HG02798 (cell line): ENCODE data around the gene ATIC.

ENCODE experiments used
- ATAC-seq: cut with Tn5 transposase; IDR thresholded peaks from one replicate; pipeline ENCODE4 v1.9.1; 2021; ENCODE audit warnings: mild to moderate bottlenecking; ENCODE audit not compliant: unreplicated experiment, poor library complexity

Gene ATIC

GRCh38 chr2:215314896-215315295, 3.0 kb downstream of the ATIC start:
- ATAC-seq = no peak

GRCh38 chr2:215315301-215315700, 3.4 kb downstream of the ATIC start:
- no peak for ATAC-seq

DNA sequence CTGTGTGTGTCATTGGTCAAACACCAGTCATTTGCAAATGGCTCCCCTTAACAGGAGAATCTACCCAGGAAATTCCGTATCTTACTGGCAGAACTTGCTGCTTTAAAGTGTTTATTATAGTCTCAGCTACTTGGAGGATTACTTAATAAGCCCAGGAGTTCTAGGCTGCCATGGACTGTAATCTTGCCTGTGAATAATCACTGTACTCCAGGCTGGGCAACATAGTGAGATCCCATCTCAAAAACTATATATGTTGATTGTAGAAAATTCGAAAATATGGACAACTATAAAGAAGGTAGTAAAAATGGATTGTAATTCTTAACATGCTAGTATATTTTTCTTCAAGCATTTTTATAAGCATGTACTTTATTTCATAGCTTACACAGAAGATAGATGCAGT, 4.5 kb downstream of the ATIC start:
- no peak for ATAC-seq

DNA sequence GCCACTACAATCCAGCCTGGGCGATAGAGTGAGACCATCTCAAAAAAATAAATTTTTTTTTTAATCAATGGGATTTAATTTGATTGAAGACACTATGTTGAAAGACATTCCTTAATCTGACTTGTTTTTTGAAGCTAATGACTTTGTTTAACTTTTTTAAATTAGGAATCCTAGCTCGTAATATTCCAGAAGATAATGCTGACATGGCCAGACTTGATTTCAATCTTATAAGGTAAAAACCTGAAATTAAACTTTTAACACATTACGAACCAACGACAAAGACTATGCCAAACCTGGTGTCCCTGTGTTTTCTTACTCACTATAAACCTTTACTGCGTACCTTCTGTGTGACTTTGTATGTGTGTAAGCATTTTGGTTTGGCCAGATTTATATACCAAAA, 7.6 kb downstream of the ATIC start:
- no peak for ATAC-seq

GRCh38 chr2:215320102-215320501, 8.2 kb downstream of the ATIC start:
- no peak for ATAC-seq

- ATAC-seq = no peak
Measured at GRCh38 chr2:215320679-215321078, 8.8 kb downstream of the ATIC start.

DNA sequence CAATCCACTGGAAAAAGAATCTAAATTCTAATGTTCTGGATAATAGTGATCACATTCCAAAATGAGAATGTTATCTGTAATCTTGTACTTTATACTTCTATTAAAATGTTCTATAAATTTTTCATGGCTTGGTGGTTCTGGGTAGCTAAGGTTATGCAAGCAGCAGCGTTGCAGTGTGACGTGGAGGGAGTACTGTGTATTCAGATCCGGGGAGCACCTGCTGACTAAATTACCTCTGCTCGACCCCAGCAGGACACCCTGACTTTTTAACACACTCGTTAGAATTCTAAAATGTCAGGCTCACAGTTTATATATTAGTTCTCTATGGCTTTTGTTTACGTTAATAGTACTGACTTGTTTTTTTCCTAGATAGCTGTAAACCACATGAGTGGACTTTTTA, 13.0 kb downstream of the ATIC start:
- no peak for ATAC-seq

DNA sequence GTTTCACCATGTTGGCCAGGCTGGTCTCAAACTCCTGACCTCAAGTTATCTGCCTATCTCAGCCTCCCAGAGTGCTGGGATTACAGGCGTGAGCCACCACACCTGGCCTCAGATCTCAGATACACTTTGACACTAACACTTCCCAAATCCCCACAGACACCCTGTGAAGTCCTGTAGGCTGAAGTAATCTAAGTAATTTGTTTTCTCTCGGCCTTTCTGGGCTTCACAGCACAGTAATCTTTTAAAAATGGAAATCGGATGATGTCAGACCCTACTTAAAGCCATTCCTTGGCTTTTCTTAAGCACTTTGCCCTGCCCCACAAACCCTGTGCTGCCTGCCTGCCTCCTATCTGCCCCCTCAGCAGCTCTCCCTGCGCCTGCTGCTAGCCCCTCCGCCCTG, 16.2 kb downstream of the ATIC start:
- no peak for ATAC-seq

GRCh38 chr2:215332872-215333595, 21.2 kb downstream of the ATIC start:
- peak; percentile 54 for ATAC-seq

DNA sequence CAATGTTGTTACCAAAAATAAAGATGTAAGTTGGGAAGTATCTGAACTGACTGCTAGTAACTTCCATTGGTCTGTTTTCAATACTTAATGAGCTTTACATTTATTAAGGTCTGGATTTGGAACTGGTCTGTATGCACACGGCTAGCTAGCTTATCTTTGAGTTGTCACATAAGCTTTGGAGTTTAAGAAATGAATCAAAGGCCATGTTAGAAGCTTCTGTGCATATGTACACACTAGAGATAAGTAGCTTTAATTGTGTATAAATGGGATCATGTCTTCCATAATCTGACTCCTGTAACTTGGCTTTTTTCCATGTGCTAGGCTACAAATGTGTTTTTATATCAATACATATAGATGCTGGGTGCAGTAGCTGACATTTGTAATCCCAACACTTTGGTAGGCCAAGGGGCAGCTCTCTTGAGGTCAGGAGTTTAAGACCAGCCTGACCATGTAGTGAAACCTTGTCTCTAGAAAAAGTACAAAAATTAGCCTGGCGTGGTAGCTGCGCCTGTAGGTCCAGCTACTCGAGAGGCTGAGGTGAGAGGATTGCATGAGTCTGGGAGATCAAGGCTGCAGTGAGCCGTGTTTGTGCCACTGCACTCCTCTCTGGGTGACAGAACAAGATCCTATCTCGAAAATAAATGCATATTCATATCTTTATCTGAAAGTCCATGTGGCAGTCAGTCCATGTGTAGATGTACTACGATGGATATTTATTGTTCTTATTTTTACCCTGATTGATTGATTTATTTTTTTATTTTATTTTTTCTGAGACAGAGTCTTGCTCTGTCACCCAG, 27.2 kb downstream of the ATIC start:
- no peak for ATAC-seq

DNA sequence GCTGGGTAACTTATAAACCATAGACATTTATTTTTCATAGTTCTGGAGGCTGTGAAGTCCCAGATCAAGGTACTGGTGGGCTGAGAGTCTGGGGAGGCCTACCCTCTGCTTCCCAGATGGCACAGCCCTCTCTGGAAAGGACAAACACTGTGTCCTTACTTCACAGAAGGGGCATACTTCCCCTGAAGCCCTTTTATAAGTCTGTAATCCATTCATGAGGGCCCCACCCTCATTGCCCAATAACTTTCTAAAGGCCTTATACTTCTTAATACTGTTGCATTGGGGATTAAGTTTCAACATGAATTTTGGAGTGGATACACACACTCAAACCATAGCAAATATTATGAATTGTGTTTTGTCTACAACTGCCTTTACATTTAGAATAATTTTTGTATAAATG, 36.0 kb downstream of the ATIC start:
- ATAC-seq = no peak

DNA sequence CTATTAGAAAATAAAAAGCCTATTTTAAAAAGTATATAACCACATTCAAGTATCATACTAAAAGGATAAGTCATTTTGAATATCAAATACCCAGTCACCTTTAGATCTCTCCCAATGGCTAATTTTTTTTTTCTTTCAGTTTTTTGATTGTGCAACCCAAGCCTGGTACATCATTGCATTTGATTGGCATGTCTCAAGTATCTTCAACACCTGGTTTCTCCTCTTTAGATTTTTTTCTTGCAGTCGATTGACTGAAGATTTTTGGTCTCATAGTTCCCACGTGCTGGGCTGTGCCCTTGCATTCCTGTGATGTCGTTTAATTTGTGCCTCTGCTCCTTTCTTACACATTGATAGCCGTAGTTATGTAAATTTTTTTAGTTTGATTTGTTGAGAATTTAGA, 40.7 kb downstream of the ATIC start:
- ATAC-seq = no peak

DNA sequence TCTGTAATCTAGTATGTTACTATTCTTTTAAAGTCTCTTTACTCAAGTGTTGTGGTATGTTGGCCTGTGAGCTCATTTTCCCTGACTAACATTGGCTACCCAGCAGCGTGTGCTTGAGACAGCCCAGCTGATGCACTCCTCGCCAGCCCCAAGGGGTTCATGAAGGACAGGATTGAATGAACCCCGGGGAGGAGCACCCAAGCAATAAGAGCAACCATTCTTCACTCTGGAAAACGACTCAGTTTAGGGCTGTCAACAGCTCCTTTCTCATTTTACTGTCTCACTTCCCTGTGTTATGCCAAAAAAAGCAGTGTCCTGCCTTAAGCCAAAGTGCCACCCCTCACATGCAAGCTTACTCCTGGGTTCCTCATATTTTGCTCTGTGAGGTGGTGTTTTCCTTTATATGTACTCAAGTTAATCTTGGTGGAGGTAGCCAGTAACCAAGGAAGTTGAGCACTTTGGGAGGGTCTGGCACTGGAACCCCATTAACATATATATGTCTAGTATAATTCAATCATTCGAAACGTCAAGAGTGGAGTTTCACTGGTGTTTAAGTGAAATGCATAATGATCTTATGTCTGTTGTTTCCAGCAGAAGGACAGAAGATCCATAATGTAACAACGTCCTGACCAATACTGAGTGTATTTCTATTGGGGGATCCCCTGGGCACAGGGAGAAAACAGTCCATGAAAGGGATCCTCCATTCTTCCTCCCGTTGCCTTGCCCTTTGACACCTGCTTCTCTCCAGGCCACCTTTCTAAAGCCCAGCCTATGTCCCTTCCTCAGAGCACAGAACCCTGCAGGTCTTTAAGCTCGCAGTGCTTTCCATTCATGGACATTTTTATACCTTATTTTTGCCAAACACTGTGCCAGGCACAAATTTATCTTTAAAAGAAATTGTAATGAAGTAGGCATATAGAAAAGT, 43.2 kb downstream of the ATIC start:
- no peak for ATAC-seq

GRCh38 chr2:215355801-215356200, 43.9 kb downstream of the ATIC start:
- no peak for ATAC-seq

DNA sequence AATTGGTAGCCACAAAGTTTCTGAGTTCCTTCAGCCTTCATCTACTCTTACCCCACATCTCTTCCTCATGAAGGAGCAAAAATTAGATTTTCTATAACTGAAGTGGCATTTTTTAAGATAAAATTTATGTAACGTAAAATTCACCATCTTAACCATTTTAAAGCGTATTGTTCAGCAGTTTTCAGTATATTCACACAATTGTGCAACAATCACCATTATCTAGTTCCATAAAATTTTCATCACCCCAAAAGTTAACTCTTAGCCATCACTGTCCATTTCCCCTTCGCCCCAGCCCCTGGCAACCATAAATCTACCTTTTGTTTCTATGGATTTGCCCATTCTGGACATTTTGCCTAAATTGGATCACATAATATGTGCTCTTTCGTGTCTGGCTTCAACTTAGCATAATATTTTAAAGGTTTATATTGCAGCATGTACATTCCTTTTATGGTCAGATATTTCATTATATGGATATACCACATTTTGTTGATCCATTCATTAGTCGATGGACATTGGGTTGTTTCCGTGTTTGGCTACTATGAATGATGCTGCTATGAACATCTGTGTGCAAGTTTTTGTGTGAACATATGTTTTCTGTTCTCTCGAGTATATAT, 44.6 kb downstream of the ATIC start:
- no peak for ATAC-seq

GRCh38 chr2:215356948-215357461, 45.1 kb downstream of the ATIC start:
- no peak for ATAC-seq

DNA sequence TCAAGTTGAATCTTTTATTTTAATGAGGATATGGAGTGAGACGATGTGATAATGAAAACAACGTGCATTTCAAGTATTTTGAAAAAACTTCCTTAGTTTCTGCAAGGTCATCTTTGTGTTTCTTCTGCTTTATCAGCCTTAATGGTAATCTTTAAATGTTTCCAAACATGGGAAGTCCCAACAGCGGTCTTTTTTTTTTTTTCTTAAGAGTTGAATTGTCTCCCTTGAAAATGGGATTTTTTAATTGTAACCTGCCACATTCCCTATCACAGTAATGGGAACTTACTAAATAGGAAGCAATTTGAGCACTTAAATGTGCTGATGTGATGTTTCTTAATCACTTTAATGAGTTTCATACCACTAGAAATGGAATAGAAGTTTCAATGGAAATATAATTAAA, 45.8 kb downstream of the ATIC start:
- ATAC-seq = no peak

GRCh38 chr2:215358312-215358845, 46.5 kb downstream of the ATIC start:
- no peak for ATAC-seq

GRCh38 chr2:215358891-215359575, 47.2 kb downstream of the ATIC start:
- ATAC-seq = no peak
